ENCODE results near the gene IMP4. TPM values are rescaled to one million over a fixed set of nuclear protein-coding genes. Genes with fewer than 3 reads are reported as not detected.
A peak's percentile ranks its signal among the peaks of the same experiment; 100 is the strongest.

The IMP4 gene
- total and polyA plus RNA-seq, 12 donors = 50.6 to 190 (median 64.6) TPM

GRCh38 chr2:130370490-130370889 is 27.8 kb downstream of the IMP4 start:
- no peak for TF ChIP-seq CTCF (IDR thresholded peaks at IDR 0.05)
- Histone ChIP-seq H3K27ac (peak overlapping the region in 2 of 10 donors; percentile 92 to 96), H3K36me3 (peaks cover 0 to 21% (median 0%) of the 10 kb centered on the region in 9 donors), H3K27me3 (no peaks in the 10 kb centered on the region), H3K4me1 (peaks cover 3 to 54% (median 20%) of the 10 kb centered on the region in 9 donors), H3K9me3 (peaks cover 0 to 5% (median 0%) of the 10 kb centered on the region in 11 donors), H3K4me3 (peak overlapping the region in 1 of 10 donors; percentile 90)
- 92 to 94% methylated on average over 9 of the region's 9 CpGs for WGBS, 2 donors
- ATAC-seq = no peak
- DNase-seq = no peak
- intact Hi-C loops (cut with DNase I) = loop anchor here in 1 of 10 donors (2.0 kb wide), 1 partner anchor 14 kb away; the partner anchor contains the start of gene PTPN18

DNA sequence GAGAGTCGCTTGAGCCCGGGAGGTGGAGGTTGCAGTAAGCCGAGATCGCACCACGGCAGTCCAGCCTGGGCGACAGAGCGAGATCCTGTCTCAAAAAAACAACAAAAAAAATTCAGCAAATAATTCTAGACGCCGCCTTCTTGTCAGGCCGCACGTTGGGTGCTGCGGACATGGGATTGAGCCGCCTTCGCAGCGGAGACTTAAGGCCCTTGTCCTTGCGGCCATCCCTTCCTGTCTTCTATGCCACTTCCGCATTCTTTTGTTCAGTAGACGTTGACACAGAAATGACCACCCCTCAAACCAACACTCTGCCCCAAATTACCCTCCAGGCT is 29.0 kb downstream of the IMP4 start:
- intact Hi-C loops (cut with DNase I) = loop anchor here in 2 of 10 donors (2.0 kb wide), 2 partner anchors 15 kb away; partner anchors contain the start of gene PTPN18 (in 1 of the 2)

DNA sequence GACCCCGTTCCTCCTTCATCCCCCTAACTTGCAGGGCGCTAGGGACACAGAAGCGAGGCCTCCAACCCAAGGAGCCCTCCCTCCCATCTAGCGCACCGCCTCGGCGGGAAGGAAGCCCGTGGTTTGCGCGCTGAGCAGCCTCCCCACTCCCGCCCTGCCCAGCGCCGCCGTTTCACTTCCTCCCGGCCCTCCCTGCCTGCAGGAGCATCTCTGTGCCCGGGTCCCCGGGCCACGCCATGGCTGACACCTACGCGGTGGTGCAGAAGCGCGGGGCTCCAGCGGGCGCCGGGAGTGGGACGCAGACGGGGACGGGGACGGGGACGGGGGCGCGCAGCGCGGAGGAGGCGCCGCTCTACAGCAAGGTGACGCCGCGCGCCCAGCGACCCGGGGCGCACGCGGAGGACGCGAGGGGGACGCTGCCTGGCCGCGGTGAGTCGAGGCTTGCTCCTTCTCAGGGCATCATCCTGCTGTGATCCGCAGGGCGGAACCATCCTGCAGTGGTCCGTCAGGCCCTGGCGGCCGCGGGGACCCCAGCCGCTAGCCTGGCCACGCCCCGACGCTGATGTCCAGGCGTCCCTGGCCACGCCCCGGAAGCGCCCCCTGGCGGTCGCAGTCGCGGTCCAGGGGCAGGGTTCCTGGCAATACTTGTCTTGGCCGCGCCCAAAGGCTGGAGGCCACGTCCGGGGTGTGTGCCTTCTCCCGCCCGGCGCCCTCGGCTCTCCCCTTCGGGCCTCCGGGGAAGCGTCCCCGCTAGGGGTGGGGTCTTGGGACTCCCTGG is 29.5 kb downstream of the IMP4 start:
- ATAC-seq (peak; percentile 92 to 97 (median 96)), DNase-seq (peak; percentile 89 to 95)
- peaks cover 0 to 32% (median 0%) of the 10 kb centered on the region in 9 donors for H3K36me3 ChIP-seq
- H3K9me3 ChIP-seq = peaks cover 0 to 3% (median 0%) of the 10 kb centered on the region in 11 donors
- peaks cover 3 to 67% (median 20%) of the 10 kb centered on the region in 9 donors for H3K4me1 ChIP-seq
- peak; percentile 89 to 97 (median 93) for TF ChIP-seq CTCF (IDR thresholded peaks at IDR 0.05)
- H3K27ac ChIP-seq = peak overlapping the region; percentile 80 to 98 (median 94)
- peak overlapping the region; percentile 74 to 92 (median 87) for H3K4me3 ChIP-seq
- intact Hi-C loops (cut with DNase I) = loop anchor here in 1 of 10 donors (2.0 kb wide), 1 partner anchor 15 kb away; no protein-coding TSS in a partner anchor
- WGBS, 2 donors = 1% methylated on average over 80 to 81 of the region's 81 CpGs
- H3K27me3 ChIP-seq = no peaks in the 10 kb centered on the region

More for the DNA sequence above, 29.0 kb downstream of the IMP4 start:
- no peak for TF ChIP-seq CTCF (IDR thresholded peaks at IDR 0.05)
- WGBS, 2 donors = 43 to 47% methylated on average over 18 of the region's 18 CpGs
- H3K36me3 ChIP-seq = peaks cover 0 to 30% (median 0%) of the 10 kb centered on the region in 9 donors
- peak overlapping the region; percentile 74 to 92 (median 87) for H3K4me3 ChIP-seq
- no peaks in the 10 kb centered on the region for H3K27me3 ChIP-seq
- H3K27ac ChIP-seq = peak overlapping the region; percentile 80 to 98 (median 94)
- ATAC-seq (peak; percentile 25 to 49 (median 38)), DNase-seq (no peak)
- peaks cover 3 to 63% (median 20%) of the 10 kb centered on the region in 9 donors for H3K4me1 ChIP-seq
- H3K9me3 ChIP-seq = peaks cover 0 to 5% (median 0%) of the 10 kb centered on the region in 11 donors

Measured in heart right ventricle (tissue), 16 donors.